ENCODE results near the gene MS4A7.

MS4A7 gene

DNA sequence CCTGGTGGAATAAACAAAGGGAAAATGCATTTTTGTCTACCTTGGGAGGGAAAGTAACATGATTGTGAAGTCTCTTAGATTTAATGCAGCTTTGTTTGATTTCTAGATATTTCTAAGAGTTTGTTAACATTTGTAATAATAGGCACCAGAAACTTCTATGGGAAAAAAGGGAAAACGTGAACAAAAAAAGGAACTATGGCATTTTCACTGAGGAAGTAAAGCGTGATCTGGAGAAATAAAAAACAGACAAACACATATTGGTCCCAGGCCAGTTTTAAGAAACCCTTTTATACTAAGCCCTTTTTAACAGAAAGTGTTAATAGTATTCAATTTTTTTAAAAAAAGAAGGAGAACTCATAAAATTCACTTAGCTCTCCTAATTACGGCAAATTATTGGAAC is 6.9 kb upstream of the MS4A7 start:
- no peak for DNase-seq

DNA sequence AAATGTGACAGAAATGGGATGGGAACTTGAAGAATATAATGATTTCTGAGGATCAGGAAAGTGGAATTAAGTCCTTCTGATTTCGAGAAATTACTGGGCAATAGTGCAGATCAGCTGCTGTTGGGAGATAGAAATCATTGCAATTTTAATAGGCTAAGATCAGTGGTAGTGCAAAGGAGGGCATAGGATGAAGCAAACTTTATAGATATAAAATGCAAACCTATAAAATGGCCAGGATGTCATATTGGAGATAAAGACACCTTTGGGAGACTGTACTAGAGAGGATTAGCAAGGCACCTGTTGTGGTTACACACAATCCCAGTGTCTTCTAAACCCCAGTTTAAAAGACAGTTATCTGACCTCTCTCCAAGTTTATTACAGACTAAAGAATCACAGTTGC is 6.5 kb upstream of the MS4A7 start:
- DNase-seq, result no peak

- DNase-seq, result no peak
Measured at GRCh38 chr11:60372767-60373166, 5.6 kb upstream of the MS4A7 start.

DNA sequence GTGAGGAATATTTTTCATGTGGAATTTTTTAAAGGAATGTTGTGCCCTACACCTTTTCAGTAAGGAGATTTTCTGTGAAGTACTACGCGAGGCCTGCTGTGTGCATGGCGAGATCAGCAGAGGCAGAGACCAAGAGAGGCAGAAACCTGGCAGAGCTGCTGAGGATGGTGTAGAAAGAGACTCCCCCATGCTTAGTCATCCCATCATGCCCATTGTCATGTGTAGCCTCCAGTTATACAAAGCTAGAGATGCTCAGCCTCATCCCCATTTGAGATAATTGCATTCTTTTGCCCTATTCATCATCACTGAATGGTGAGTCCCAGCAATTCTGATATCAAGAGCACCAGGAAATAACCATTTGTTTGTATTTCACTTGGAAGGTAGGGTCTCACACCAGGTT is 3.0 kb upstream of the MS4A7 start:
- DNase-seq, result no peak

- no peak for DNase-seq
Measured at GRCh38 chr11:60376601-60377000, 1.7 kb upstream of the MS4A7 start.

GRCh38 chr11:60377401-60378136 is 763 bp upstream of the MS4A7 start:
- DNase-seq, result no peak

GRCh38 chr11:60389279-60389910 is 11.1 kb downstream of the MS4A7 start:
- no peak for DNase-seq

DNA sequence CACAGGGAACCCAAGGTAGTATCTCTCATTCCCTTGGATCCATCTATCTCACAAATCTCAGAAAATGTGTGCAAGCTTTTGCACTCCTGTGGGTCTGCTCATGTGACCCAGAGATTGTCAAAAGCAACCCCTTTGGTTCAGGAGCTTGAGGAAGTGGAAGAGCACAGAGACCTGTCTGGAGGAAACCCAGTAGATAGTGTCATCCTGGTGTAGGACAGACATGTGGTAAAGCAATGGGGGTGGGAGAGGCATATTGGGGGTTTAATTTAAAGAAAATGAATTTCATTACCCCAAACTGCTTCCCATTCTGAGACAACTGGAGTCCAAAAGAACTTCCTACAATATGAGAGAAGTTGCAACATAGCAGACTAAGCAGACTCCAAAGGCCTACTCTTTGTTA is 12.1 kb downstream of the MS4A7 start:
- no peak for DNase-seq

GRCh38 chr11:60392361-60392760 is 14.0 kb downstream of the MS4A7 start:
- DNase-seq, result no peak

DNA sequence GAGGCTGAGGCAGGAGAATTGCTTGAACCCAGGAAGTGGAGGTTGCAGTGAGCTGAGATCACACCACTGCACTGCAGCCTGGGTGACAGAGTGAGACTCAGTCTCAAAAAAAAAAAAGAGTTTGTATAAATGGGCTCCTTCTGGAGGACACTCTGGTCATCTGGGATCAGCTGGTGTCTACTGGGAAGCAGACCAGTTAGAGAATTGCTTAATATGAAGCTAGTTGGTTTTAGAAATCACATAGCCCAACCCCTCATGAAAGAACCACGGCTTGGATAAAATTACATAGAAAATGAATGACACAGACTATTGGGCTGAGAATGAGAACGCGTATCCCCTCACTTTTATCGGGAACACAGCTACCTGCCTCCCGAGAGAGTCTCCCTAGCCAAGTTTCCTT is 14.7 kb downstream of the MS4A7 start:
- no peak for DNase-seq

GRCh38 chr11:60394666-60395380 is 16.5 kb downstream of the MS4A7 start:
- DNase-seq, result no peak

DNA sequence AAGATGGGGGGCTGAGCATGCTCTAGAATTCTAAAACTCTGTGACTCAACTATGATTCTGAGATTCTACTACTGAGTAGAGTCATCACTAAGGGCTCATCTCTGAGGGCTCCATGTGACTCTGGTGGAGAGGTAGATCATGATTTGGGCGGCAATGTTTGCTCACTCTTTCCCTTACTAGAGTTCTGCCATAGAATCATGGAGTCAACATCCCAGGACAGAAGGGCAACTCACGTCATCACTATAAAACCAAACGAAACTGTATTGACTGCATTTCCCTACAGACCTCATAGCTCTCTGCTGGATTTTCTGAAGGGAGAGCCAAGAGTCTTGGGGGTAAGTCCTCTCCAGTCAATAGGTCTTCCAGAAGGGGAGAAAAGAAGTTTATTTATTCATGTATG is 18.1 kb downstream of the MS4A7 start, which contains the start of gene MS4A14:
Gene MS4A14 (plus strand): TSS at position 78 of the 400 bp plus-strand sequence. CDS start 120 bp downstream, at position 198.
- DNase-seq, result no peak

DNA sequence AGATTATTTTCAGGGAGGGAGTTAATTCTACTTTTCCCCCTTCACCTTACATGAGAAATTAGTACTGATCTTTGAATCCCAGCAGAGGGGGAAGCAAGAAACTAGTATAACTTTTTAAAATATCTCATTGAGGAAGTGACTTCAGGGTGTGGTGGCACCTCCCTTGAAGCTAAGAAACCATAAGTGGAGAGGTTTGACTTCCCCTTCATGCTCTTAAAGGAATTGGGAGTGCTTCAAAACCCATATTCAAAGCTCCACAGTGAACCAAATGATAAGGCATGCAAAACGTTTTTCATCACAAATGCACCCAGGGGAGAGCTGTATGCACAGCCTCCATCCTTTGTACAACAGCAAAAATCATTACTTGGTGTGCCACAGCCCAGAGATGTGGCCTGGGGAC is 18.5 kb downstream of the MS4A7 start:
- DNase-seq, result no peak

- no peak for DNase-seq
Measured at GRCh38 chr11:60420015-60420414, 41.7 kb downstream of the MS4A7 start.

GRCh38 chr11:60422609-60423008 is 44.3 kb downstream of the MS4A7 start:
- no peak for DNase-seq

GRCh38 chr11:60428517-60428916 is 50.2 kb downstream of the MS4A7 start:
- no peak for DNase-seq

GRCh38 chr11:60429272-60429671 is 50.9 kb downstream of the MS4A7 start, which contains the start of gene MS4A5:
Gene MS4A5 (plus strand): TSS chr11:60429572. CDS start chr11:60429675, 103 bp downstream.
- no peak for DNase-seq

DNA sequence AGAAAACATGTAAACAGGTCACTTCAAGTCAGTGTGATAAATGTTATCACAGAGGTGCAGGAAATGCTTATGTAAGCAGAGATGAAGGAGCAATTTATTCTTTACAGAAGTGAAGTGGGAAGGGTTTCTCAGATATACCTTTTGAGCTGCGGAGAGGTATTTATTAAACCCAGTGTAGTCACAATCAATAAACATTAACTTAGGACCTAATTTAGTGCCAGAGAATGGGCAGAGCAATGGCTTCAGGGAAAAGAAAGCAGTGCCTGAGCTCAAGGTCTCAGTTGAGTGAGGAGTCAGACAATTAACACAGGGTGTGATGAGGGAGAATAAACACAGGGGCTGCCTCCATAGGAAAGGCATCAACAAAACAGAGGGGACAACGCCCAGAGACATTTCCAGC is 52.9 kb downstream of the MS4A7 start:
- DNase-seq, result no peak

- no peak for DNase-seq
Measured at GRCh38 chr11:60433401-60433800, 55.1 kb downstream of the MS4A7 start.

Measured in CD4-positive, alpha-beta T cell treated with Interleukin-6 for 4 hours (primary cell).